ENCODE measurements around the gene TBC1D4.
A peak's percentile ranks its signal among the peaks of the same experiment; 100 is the strongest.

TBC1D4 gene

DNA sequence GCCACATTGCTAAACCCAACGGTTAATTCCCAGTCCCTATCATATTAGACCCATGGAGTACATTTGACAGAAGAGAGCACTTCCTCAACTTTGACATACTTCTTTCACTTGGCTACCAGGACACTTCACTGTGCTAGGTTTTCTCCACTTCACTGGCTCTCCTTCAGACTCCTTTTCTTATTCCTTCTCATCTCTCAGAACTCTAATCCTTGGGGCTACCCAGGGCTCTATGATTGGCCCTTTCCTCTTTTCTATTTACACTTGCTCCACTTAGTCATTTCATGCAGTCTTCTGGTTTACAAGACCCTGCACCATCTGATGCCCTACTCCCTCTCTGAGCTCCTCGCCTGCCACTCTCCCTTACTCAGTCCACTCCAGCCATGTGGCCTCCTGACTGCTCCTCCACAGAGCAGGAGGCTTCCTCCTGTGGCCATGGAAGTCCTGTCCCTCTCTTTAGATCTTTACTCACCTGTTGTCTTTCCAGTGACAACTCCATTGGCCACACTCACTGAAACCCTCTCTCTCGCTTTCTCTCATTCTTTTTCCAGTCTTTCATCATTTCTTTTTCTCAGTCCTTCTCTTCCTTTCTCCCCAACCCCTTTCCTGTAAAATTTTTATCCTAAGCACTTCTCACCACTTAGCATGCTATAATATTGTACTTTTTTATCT, 90.4 kb downstream of the TBC1D4 start:
- no peak for DNase-seq (ENCODE audit: extremely low spot score)
- ChIA-PET CTCF (interaction anchor here (0.8 to 0.9 kb wide), 2 partner anchors 28 to 91 kb away, joined by 3 read pairs; partner anchors contain the start of gene TBC1D4), POLR2A (no interaction called here)
- TF ChIP-seq ARNT (IDR thresholded peaks at IDR 0.05) (no peak), ELF4 (IDR thresholded peaks at IDR 0.05) (no peak), L3MBTL2 (conservative IDR thresholded peaks at IDR 0.05) (no peak), FOXK2 (IDR thresholded peaks at IDR 0.05) (no peak), ZNF384 (IDR thresholded peaks at IDR 0.05) (no peak), SUZ12 (IDR thresholded peaks at IDR 0.05) (no peak), CTBP1 (IDR thresholded peaks at IDR 0.05; ENCODE audit: borderline replicate concordance) (no peak), BHLHE40 (IDR thresholded peaks at IDR 0.05; ENCODE audit: borderline replicate concordance) (no peak), FOXA1 (IDR thresholded peaks at IDR 0.05) (no peak), HDGF (IDR thresholded peaks at IDR 0.05; ENCODE audit: borderline replicate concordance) (no peak), NFRKB (IDR thresholded peaks at IDR 0.05) (no peak), PKNOX1 (IDR thresholded peaks at IDR 0.05) (no peak), FOXM1 (IDR thresholded peaks at IDR 0.05; ENCODE audit: borderline replicate concordance) (no peak), LEF1 (IDR thresholded peaks at IDR 0.05; ENCODE audit: borderline replicate concordance) (no peak), SP1 (IDR thresholded peaks at IDR 0.05) (no peak), TARDBP (IDR thresholded peaks at IDR 0.05) (no peak)

DNA sequence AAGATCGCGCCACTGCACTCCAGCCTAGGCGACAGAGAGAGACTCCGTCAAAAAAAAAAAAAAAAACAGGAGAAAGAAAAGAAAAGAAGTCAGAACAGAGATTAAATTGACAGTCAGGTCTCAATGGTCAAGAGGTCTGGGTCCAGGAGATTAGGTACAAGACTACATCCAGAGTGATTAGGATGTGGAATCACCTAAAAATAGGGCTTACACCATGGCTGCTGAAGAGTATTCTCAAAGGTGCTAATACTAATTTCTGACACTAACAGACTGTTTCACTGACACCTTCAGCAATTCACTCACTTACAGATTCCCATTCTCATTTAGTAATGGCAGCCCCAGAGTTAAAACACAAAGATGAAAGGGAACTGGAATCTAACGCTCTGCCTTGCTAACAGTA, 91.7 kb downstream of the TBC1D4 start:
- no peak for TF ChIP-seq L3MBTL2 (conservative IDR thresholded peaks at IDR 0.05)
- no peak for TF ChIP-seq FOXA1 (IDR thresholded peaks at IDR 0.05)
- ChIA-PET CTCF (interaction anchor here (0.5 to 0.7 kb wide), 3 partner anchors 10 to 97 kb away, joined by 4 to 9 read pairs (median 5); no protein-coding TSS in a partner anchor), POLR2A (no interaction called here)

DNA sequence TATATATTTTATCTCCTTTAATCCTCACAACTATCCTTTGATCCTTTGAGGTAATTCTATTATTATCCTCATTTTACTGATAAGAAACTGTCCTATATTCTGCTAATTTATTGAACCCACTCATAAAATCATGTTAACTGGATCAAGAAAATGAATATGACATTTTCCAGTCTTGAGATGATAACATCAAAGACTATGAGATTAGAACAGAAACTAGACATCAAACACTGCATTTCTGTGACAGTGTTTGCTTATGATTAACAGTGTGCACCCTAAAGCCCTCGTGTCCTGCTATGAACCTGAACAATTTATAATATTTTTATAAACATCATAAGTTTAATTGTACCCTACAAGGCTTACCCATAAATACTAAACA, 96.3 kb downstream of the TBC1D4 start:
- POLR2A ChIA-PET: no interaction called here
- no peak for TF ChIP-seq SUZ12 (IDR thresholded peaks at IDR 0.05)
- no peak for TF ChIP-seq PKNOX1 (IDR thresholded peaks at IDR 0.05)
- TF ChIP-seq FOXA1 (IDR thresholded peaks at IDR 0.05): no peak
- TF ChIP-seq FOXK2 (IDR thresholded peaks at IDR 0.05): no peak
- TF ChIP-seq ZNF384 (IDR thresholded peaks at IDR 0.05): no peak
- no peak for TF ChIP-seq L3MBTL2 (conservative IDR thresholded peaks at IDR 0.05)
- TF ChIP-seq ELF4 (IDR thresholded peaks at IDR 0.05): no peak
- TF ChIP-seq NFRKB (IDR thresholded peaks at IDR 0.05): no peak
- TF ChIP-seq CTBP1 (IDR thresholded peaks at IDR 0.05; ENCODE audit: borderline replicate concordance): no peak
- TF ChIP-seq HDGF (IDR thresholded peaks at IDR 0.05; ENCODE audit: borderline replicate concordance): no peak
- CTCF ChIA-PET: interaction anchor here (0.7 kb wide), 1 partner anchor 15 kb away, joined by 3 read pairs; no protein-coding TSS in a partner anchor
- DNase-seq (ENCODE audit: extremely low spot score): no peak

More for the DNA sequence above, 91.7 kb downstream of the TBC1D4 start:
- DNase-seq (ENCODE audit: extremely low spot score): no peak

GRCh38 chr13:75384879-75385707, 96.9 kb downstream of the TBC1D4 start:
- DNase-seq (ENCODE audit: extremely low spot score): no peak
- CTCF ChIA-PET: interaction anchor here (0.6 to 1.7 kb wide), 4 partner anchors 9 to 1157 kb away, joined by 3 to 7 read pairs (median 6); no protein-coding TSS in a partner anchor
- no peak for TF ChIP-seq SUZ12 (IDR thresholded peaks at IDR 0.05)
- TF ChIP-seq PKNOX1 (IDR thresholded peaks at IDR 0.05): peak; percentile 18; the same call in 1 of the 2 replicates
- POLR2A ChIA-PET: no interaction called here

- ChIA-PET POLR2A (no interaction called here), CTCF (interaction anchor here (1.6 to 1.7 kb wide), 2 partner anchors 10 kb away, joined by 5 to 7 read pairs; no protein-coding TSS in a partner anchor)
- TF ChIP-seq ZNF384 (IDR thresholded peaks at IDR 0.05) (no peak), NFRKB (IDR thresholded peaks at IDR 0.05) (no peak), FOXA1 (IDR thresholded peaks at IDR 0.05) (no peak), CTBP1 (IDR thresholded peaks at IDR 0.05; ENCODE audit: borderline replicate concordance) (no peak), FOXK2 (IDR thresholded peaks at IDR 0.05) (no peak), HDGF (IDR thresholded peaks at IDR 0.05; ENCODE audit: borderline replicate concordance) (no peak), FOXM1 (IDR thresholded peaks at IDR 0.05; ENCODE audit: borderline replicate concordance) (no peak), ELF4 (IDR thresholded peaks at IDR 0.05) (no peak), LEF1 (IDR thresholded peaks at IDR 0.05; ENCODE audit: borderline replicate concordance) (no peak)
These were observed 98.8 kb downstream of the TBC1D4 start for GRCh38 chr13:75383064-75383715.

GRCh38 chr13:75378301-75378700, 103.7 kb downstream of the TBC1D4 start:
- ChIA-PET CTCF (interaction anchor here (0.6 to 1.3 kb wide), 5 partner anchors 13 to 1578 kb away, joined by 3 to 12 read pairs (median 3); partner anchors contain the start of gene TBC1D4), POLR2A (no interaction called here)
- TF ChIP-seq L3MBTL2 (conservative IDR thresholded peaks at IDR 0.05) (no peak), HDGF (IDR thresholded peaks at IDR 0.05; ENCODE audit: borderline replicate concordance) (no peak), CTBP1 (IDR thresholded peaks at IDR 0.05; ENCODE audit: borderline replicate concordance) (no peak), ARNT (IDR thresholded peaks at IDR 0.05) (no peak), SP1 (IDR thresholded peaks at IDR 0.05) (no peak), ZNF384 (IDR thresholded peaks at IDR 0.05) (no peak), FOXM1 (IDR thresholded peaks at IDR 0.05; ENCODE audit: borderline replicate concordance) (no peak), ELF4 (IDR thresholded peaks at IDR 0.05) (no peak), LEF1 (IDR thresholded peaks at IDR 0.05; ENCODE audit: borderline replicate concordance) (no peak), FOXK2 (IDR thresholded peaks at IDR 0.05) (no peak), NFRKB (IDR thresholded peaks at IDR 0.05) (no peak), BHLHE40 (IDR thresholded peaks at IDR 0.05; ENCODE audit: borderline replicate concordance) (no peak), TARDBP (IDR thresholded peaks at IDR 0.05) (no peak), SUZ12 (IDR thresholded peaks at IDR 0.05) (no peak), FOXA1 (IDR thresholded peaks at IDR 0.05) (no peak), PKNOX1 (IDR thresholded peaks at IDR 0.05) (no peak)
- DNase-seq (ENCODE audit: extremely low spot score): no peak

More at GRCh38 chr13:75383064-75383715, 98.8 kb downstream of the TBC1D4 start:
- no peak for DNase-seq (ENCODE audit: extremely low spot score)

All from HEK293T (cell line).